HEK293 (cell line): ENCODE data around the gene CTRB1.
"Not testable (repeated sequence)": the region's sequence is repeated elsewhere in the genome, so short reads cannot be mapped to it uniquely, and the experiment has no call there.

Experiments
- CTCF ChIA-PET: fragments of 350-600 bp; formaldehyde crosslinking; extraction: SDS; loops from one replicate; lab custom pipeline; 2021; ENCODE audit warnings: antibody characterized with exemption; lab: Yijun Ruan, JAX
- POLR2A ChIA-PET: fragments of 300-600 bp; formaldehyde crosslinking; extraction: SDS; loops from one replicate; lab custom pipeline; 2020; ENCODE audit warnings: antibody characterized with exemption, inconsistent platforms; lab: Yijun Ruan, JAX
- H3K27ac ChIP-seq: fragments of 200-500 bp; sonication (Bioruptor generic); 2 replicates; pipeline ENCODE4 v1.5.1; 2014; ENCODE audit warnings: low read depth, low read length, control low read depth, inconsistent platforms; ENCODE audit errors: extremely low read depth
- H3K36me3 ChIP-seq, 2 experiments: fragments of 200-500 bp in 1 of 2; sonication (Bioruptor generic) in 1 of 2; 1 replicate in 1 of 2; 2 replicates in 1 of 2; pipeline ENCODE4 v1.5.1; 2014 to 2017; ENCODE audit warnings: inconsistent platforms in 2 of 2, low read length in 2 of 2; ENCODE audit not compliant: control insufficient read depth in 2 of 2, insufficient read depth in 1 of 2
- H3K4me1 ChIP-seq: fragments of 200-500 bp; sonication (Bioruptor generic); 2 replicates; pipeline ENCODE4 v1.5.1; 2014; ENCODE audit warnings: mild to moderate bottlenecking, low read length, inconsistent platforms; ENCODE audit not compliant: control insufficient read depth, insufficient read depth
- H3K4me3 ChIP-seq: 2 replicates; pipeline ENCODE4 v1.5.1; 2011; ENCODE audit warnings: low read depth, mild to moderate bottlenecking, control low read depth, low read length, moderate library complexity
- H3K9me3 ChIP-seq: fragments of 200-500 bp; sonication (Bioruptor generic); 2 replicates; pipeline ENCODE4 v1.5.1; 2014; ENCODE audit warnings: low read depth, low read length, inconsistent platforms; ENCODE audit not compliant: control insufficient read depth, insufficient read depth
- BCL6B ChIP-seq: fragments of 450-650 bp; formaldehyde crosslinking; IDR thresholded peaks from 2 replicates; pipeline ENCODE4 v1.5.1; 2017; ENCODE audit warnings: missing biosample characterization, missing genetic modification characterization
- ELK4 ChIP-seq: IDR thresholded peaks from 2 replicates; pipeline ENCODE4 v1.6.1; 2011; ENCODE audit warnings: mild to moderate bottlenecking, low read depth, low read length, borderline replicate concordance
- KLF1 ChIP-seq: fragments of 450-650 bp; formaldehyde crosslinking; IDR thresholded peaks from 2 replicates; pipeline ENCODE4 v1.5.1; 2016; ENCODE audit warnings: missing biosample characterization, missing genetic modification characterization
- KLF8 ChIP-seq: fragments of 450-650 bp; formaldehyde crosslinking; IDR thresholded peaks from 2 replicates; pipeline ENCODE4 v1.5.1; 2016; ENCODE audit warnings: missing biosample characterization, missing genetic modification characterization
- REST ChIP-seq: fragments of 450-650 bp; formaldehyde crosslinking; IDR thresholded peaks from 2 replicates; pipeline ENCODE4 v1.5.1; 2016; ENCODE audit warnings: missing biosample characterization, missing genetic modification characterization
- ZNF148 ChIP-seq: fragments of 450-650 bp; formaldehyde crosslinking; IDR thresholded peaks from 2 replicates; pipeline ENCODE4 v1.5.0; 2017; ENCODE audit warnings: missing biosample characterization, missing genetic modification characterization, borderline replicate concordance
- ZNF211 ChIP-seq: fragments of 450-650 bp; formaldehyde crosslinking; IDR thresholded peaks from 2 replicates; pipeline ENCODE4 v1.5.1; 2016; ENCODE audit warnings: low read depth, missing biosample characterization, missing genetic modification characterization
- ZNF302 ChIP-seq: fragments of 450-650 bp; formaldehyde crosslinking; IDR thresholded peaks from 2 replicates; pipeline ENCODE4 v1.5.1; 2016; ENCODE audit warnings: missing biosample characterization, missing genetic modification characterization, low read depth
- ZNF335 ChIP-seq: fragments of 450-650 bp; formaldehyde crosslinking; conservative IDR thresholded peaks from 2 replicates; pipeline ENCODE4 v1.5.1; 2016; ENCODE audit warnings: missing biosample characterization, missing genetic modification characterization
- ZNF350 ChIP-seq: fragments of 450-650 bp; formaldehyde crosslinking; IDR thresholded peaks from 2 replicates; pipeline ENCODE4 v1.5.0; 2017; ENCODE audit warnings: missing biosample characterization, mild to moderate bottlenecking, missing genetic modification characterization
- ZNF433 ChIP-seq: fragments of 450-650 bp; formaldehyde crosslinking; IDR thresholded peaks from 2 replicates; pipeline ENCODE4 v1.5.1; 2016; ENCODE audit warnings: missing biosample characterization, missing genetic modification characterization, low read depth
- ZNF449 ChIP-seq: fragments of 450-650 bp; formaldehyde crosslinking; IDR thresholded peaks from 2 replicates; pipeline ENCODE4 v1.5.1; 2017; ENCODE audit warnings: missing biosample characterization, mild to moderate bottlenecking, missing genetic modification characterization, moderate library complexity
- ZNF518A ChIP-seq: fragments of 450-650 bp; formaldehyde crosslinking; conservative IDR thresholded peaks from 2 replicates; pipeline ENCODE4 v1.5.1; 2016; ENCODE audit warnings: low read depth, missing biosample characterization, missing genetic modification characterization
- ZNF623 ChIP-seq: fragments of 450-650 bp; formaldehyde crosslinking; IDR thresholded peaks from 2 replicates; pipeline ENCODE4 v1.5.1; 2016; ENCODE audit warnings: missing biosample characterization, missing genetic modification characterization
- ZNF624 ChIP-seq: fragments of 450-650 bp; formaldehyde crosslinking; IDR thresholded peaks from 2 replicates; pipeline ENCODE4 v1.5.1; 2017; ENCODE audit warnings: missing biosample characterization, missing genetic modification characterization
- ZNF629 ChIP-seq: fragments of 450-650 bp; formaldehyde crosslinking; IDR thresholded peaks from 2 replicates; pipeline ENCODE4 v1.5.1; 2017; ENCODE audit warnings: missing biosample characterization, missing genetic modification characterization
- ZNF76 ChIP-seq: fragments of 450-650 bp; formaldehyde crosslinking; IDR thresholded peaks from 2 replicates; pipeline ENCODE4; 2016; ENCODE audit warnings: low read depth, missing biosample characterization, missing genetic modification characterization, borderline replicate concordance
- ZNF830 ChIP-seq: fragments of 450-650 bp; IDR thresholded peaks from 2 replicates; pipeline ENCODE4 v1.5.0; 2018; ENCODE audit warnings: missing biosample characterization, missing genetic modification characterization, low read depth, mild to moderate bottlenecking, moderate library complexity

CTRB1 gene

GRCh38 chr16:75240633-75241032, 21.8 kb downstream of the CTRB1 start:
- H3K4me1 ChIP-seq, H3K9me3 ChIP-seq, H3K27ac ChIP-seq, POLR2A ChIA-PET, H3K4me3 ChIP-seq, CTCF ChIA-PET: not testable (repeated sequence)
- peaks cover 0 to 63% of the 10 kb centered on the region in 2 experiments; a peak in 2 of 3 replicates for H3K36me3 ChIP-seq

- Histone ChIP-seq H3K4me1 (peaks cover 6% of the 10 kb centered on the region; the same call in 1 of the 2 replicates), H3K27ac (no peak overlapping the region), H3K9me3 (no peaks in the 10 kb centered on the region), H3K36me3 (peaks cover 0 to 55% of the 10 kb centered on the region in 2 experiments; a peak in 1 of 3 replicates), H3K4me3 (no peak overlapping the region)
- CTCF ChIA-PET: no interaction called here
- no peak for TF ChIP-seq ZNF350
- no peak for TF ChIP-seq KLF8 (tag by site-specific recombination)
- no peak for TF ChIP-seq ZNF449 (tag by site-specific recombination)
- no peak for TF ChIP-seq ZNF76
- no peak for TF ChIP-seq KLF1 (tag by site-specific recombination)
- TF ChIP-seq ZNF623 (tag by site-specific recombination): no peak
- no peak for TF ChIP-seq ZNF302 (tag by site-specific recombination)
- TF ChIP-seq ELK4: no peak
- TF ChIP-seq ZNF830 (tag by site-specific recombination): no peak
- TF ChIP-seq ZNF148 (tag by site-specific recombination): no peak
- TF ChIP-seq ZNF624 (tag by site-specific recombination): no peak
- no peak for TF ChIP-seq ZNF211 (tag by site-specific recombination)
- TF ChIP-seq ZNF629 (tag by site-specific recombination): no peak
- TF ChIP-seq ZNF335: no peak
- no peak for TF ChIP-seq BCL6B (tag by site-specific recombination)
- no peak for TF ChIP-seq ZNF433 (tag by site-specific recombination)
- no peak for TF ChIP-seq ZNF518A (tag by site-specific recombination)
- no peak for TF ChIP-seq REST (tag by site-specific recombination)
- POLR2A ChIA-PET: no interaction called here
Measured at GRCh38 chr16:75241412-75241811, 22.6 kb downstream of the CTRB1 start.
